ENCODE results near the gene DTX2. TPM values are rescaled to one million over a fixed set of nuclear protein-coding genes. Genes with fewer than 3 reads are reported as not detected.
"Not testable (repeated sequence)": the region's sequence is repeated elsewhere in the genome, so short reads cannot be mapped to it uniquely, and the experiment has no call there.

The DTX2 gene
- total RNA-seq, 4 donors from 2014 or later, result 18.1 to 35.2 (median 25.3) TPM

DNA sequence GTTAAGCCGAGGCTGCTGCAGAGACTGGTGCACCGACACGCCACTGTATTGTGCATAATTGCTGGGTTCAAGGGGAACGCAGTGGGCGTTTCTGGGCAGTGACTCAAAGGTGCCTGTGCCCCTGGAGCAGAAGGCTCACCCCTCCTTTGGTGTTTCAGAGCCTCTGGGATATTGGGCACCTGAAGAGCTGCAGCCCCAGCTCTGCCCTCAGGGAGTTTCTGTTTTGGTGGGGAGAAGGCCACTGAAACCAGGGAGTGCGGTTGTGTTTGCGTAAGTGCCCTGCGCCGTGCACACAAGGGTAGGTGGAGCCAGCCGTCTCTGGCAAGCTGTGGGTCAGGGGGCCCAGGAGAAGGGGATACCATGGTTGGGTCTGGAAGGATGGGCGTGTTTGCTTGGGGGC, 14.8 kb downstream of the DTX2 start:
- H3K27ac ChIP-seq (replicated peaks in 1 of 4); H3K9me3 ChIP-seq; intact Hi-C loops (cut with DNase I); H3K27me3 ChIP-seq; H3K4me1 ChIP-seq; H3K4me3 ChIP-seq; DNase-seq (ENCODE audit: extremely low spot score): not testable (repeated sequence)
- WGBS, result no CpG with 5 or more reads among the region's 11 CpGs
- peaks cover 0 to 24% (median 10%) of the 10 kb centered on the region in 4 donors for H3K36me3 ChIP-seq

DNA sequence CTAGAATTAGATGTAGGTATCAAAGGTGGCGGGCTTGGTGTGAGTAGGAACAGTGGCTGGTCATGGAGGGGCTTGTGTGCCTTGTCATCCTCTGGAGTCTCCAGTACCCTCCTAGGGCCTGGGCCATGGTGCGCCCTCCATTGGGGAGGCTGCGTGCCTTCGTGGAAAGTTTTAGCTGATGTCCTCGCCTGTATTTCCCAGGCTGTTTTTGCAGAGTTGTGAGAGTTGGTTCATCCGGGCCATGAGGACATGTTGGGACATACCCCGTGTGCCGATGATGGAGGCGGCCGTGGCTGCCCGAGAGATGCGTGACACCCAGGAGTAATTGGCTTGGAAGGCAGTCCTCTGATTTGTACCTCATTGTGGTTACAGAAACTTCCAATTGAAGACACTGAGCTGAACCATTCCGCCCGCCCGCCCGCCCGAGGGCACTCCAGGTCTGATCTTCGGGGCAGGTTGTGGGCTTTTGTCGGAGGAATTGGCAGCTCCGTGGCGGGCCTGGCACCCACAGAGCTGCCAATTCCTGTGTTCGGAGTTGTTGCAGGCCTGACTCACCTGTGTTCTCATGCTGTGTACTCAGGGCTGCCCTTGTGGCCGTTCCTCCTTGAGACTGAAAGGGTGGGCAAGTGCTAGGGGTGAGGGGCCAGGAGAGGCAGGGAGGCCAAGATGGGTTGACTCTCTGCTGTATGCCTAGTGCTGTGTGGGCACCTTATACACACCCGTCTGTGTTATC, 15.4 kb downstream of the DTX2 start:
- DNase-seq (ENCODE audit: extremely low spot score); H3K27me3 ChIP-seq; H3K27ac ChIP-seq (replicated peaks in 1 of 4); H3K4me1 ChIP-seq; intact Hi-C loops (cut with DNase I); H3K9me3 ChIP-seq; H3K4me3 ChIP-seq: not testable (repeated sequence)
- 95% methylated on average over 6 of the region's 24 CpGs for WGBS
- peaks cover 0 to 24% (median 7%) of the 10 kb centered on the region in 4 donors for H3K36me3 ChIP-seq

DNA sequence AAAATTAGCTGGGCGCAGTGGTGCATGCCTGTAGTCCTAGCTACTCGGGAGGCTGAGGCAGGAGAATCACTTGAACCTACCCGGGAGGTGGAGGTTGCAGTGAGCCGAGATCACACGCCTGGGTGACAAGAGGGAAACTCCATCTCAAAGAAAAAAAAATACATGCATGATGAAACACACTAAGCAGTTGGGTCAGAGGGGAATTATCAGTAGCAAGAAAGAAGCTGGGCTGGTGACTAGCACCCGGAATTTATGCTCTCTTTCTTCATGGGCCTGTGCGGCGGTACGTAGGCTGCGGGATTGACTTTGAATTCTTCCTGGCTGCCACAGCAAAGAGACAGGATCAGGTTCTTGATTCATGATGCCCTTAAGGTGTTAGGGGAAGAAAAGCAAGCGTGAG, 18.1 kb downstream of the DTX2 start:
- H3K4me3 ChIP-seq; H3K27ac ChIP-seq (replicated peaks in 1 of 4); H3K9me3 ChIP-seq; H3K27me3 ChIP-seq; DNase-seq (ENCODE audit: extremely low spot score); H3K4me1 ChIP-seq; intact Hi-C loops (cut with DNase I): not testable (repeated sequence)
- 91% methylated on average over 6 of the region's 11 CpGs for WGBS
- H3K36me3 ChIP-seq, result peaks cover 8 to 42% (median 17%) of the 10 kb centered on the region in 4 donors

- 80% methylated on average over 8 of the region's 29 CpGs for WGBS
- H3K36me3 ChIP-seq, result peaks cover 8 to 42% (median 17%) of the 10 kb centered on the region in 4 donors
- H3K9me3 ChIP-seq; intact Hi-C loops (cut with DNase I); H3K27me3 ChIP-seq; H3K4me3 ChIP-seq; H3K4me1 ChIP-seq; H3K27ac ChIP-seq (replicated peaks in 1 of 4); DNase-seq (ENCODE audit: extremely low spot score): not testable (repeated sequence)
Observed at GRCh38 chr7:76480403-76481253, 19.1 kb downstream of the DTX2 start.

DNA sequence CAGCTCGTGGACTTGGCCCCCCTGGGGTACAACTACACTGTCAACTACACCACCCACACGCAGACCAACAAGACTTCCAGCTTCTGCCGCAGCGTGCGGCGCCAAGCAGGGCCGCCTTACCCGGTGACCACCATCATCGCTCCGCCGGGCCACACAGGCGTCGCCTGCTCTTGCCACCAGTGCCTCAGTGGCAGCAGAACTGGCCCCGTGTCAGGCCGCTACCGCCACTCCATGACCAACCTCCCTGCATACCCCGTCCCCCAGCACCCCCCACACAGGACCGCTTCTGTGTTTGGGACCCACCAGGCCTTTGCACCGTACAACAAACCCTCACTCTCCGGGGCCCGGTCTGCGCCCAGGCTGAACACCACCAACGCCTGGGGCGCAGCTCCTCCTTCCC, 21.2 kb downstream of the DTX2 start:
- H3K4me3 ChIP-seq; intact Hi-C loops (cut with DNase I); H3K4me1 ChIP-seq; DNase-seq (ENCODE audit: extremely low spot score); H3K9me3 ChIP-seq; H3K27me3 ChIP-seq; H3K27ac ChIP-seq (replicated peaks in 1 of 4): not testable (repeated sequence)
- H3K36me3 ChIP-seq, result peaks cover 8 to 42% (median 17%) of the 10 kb centered on the region in 4 donors
- 96% methylated on average over 13 of the region's 24 CpGs for WGBS

DNA sequence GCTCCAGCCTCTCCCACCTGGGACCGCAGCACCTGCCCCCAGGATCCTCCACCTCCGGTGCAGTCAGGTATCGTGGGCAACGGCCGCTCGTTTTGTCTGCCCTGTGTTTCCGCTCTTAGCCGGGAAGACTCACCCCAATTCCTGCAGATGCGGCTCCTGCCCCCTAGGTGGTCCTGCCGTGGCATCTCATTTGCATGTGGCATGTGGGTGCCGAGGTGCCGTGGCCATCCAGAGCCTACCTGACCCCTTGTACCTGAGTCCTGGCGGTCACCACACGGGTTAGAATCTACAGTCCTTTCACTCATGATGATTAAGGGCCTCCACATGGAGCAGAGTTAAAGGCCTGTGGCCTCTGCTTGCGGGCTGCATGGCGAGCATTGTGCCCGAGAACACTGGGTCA, 21.6 kb downstream of the DTX2 start:
- H3K9me3 ChIP-seq; H3K4me1 ChIP-seq; H3K4me3 ChIP-seq; H3K27me3 ChIP-seq; H3K27ac ChIP-seq (replicated peaks in 1 of 4); DNase-seq (ENCODE audit: extremely low spot score); intact Hi-C loops (cut with DNase I): not testable (repeated sequence)
- peaks cover 8 to 42% (median 17%) of the 10 kb centered on the region in 4 donors for H3K36me3 ChIP-seq
- WGBS, result 94% methylated on average over 8 of the region's 17 CpGs

- WGBS, result no CpG with 5 or more reads among the region's 12 CpGs
- peaks cover 8 to 39% (median 17%) of the 10 kb centered on the region in 4 donors for H3K36me3 ChIP-seq
- DNase-seq (ENCODE audit: extremely low spot score), result not testable (repeated sequence)
Observed at GRCh38 chr7:76484456-76484855, 22.9 kb downstream of the DTX2 start.

DNA sequence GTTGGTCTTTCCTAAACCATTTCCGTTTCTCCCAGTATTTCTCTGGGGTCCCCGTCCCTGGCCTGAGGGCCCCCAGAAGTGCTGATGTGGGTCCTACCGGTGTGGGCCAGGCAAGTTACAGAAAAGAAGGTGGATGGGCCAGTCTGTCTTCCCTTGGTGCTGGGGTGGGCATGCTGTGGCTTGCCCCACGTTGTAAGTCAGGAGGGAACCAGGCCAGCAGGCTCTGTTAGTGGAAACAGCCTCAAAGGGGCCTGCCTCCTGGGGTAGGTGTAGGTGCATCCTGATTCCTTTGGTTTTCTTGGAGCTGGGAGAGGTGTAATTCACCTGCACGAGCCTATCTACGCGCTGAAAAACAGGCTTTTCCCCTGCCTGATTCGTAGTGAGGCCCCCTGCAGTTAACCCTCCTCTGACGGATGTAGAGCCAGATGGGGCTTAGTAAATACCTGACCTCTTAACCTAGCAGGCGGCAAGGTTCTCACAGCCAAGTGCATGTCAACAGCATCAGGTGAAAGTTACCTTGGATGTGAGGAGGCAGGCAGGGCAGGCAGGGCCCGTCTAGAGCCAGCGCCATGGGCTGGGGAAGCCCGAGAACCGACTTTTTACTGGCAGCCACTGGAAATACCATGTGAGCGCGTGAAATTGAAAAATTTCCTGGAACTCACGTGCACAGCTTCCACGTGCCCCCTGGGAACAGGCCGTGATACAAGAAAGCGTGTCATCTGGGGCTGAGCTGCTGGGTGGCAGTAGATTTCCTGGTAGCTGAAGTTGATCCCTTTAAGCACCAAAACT, 24.5 kb downstream of the DTX2 start:
- DNase-seq (ENCODE audit: extremely low spot score); H3K4me3 ChIP-seq; H3K9me3 ChIP-seq; H3K27ac ChIP-seq (replicated peaks in 1 of 4); intact Hi-C loops (cut with DNase I); H3K4me1 ChIP-seq; H3K27me3 ChIP-seq: not testable (repeated sequence)
- WGBS, result no CpG with 5 or more reads among the region's 20 CpGs
- H3K36me3 ChIP-seq, result peaks cover 8 to 28% (median 12%) of the 10 kb centered on the region in 4 donors

More at GRCh38 chr7:76484456-76484855, 22.9 kb downstream of the DTX2 start:
- H3K27me3 ChIP-seq; H3K4me1 ChIP-seq; H3K9me3 ChIP-seq; H3K4me3 ChIP-seq; H3K27ac ChIP-seq (replicated peaks in 1 of 4); intact Hi-C loops (cut with DNase I): not testable (repeated sequence)

DNA sequence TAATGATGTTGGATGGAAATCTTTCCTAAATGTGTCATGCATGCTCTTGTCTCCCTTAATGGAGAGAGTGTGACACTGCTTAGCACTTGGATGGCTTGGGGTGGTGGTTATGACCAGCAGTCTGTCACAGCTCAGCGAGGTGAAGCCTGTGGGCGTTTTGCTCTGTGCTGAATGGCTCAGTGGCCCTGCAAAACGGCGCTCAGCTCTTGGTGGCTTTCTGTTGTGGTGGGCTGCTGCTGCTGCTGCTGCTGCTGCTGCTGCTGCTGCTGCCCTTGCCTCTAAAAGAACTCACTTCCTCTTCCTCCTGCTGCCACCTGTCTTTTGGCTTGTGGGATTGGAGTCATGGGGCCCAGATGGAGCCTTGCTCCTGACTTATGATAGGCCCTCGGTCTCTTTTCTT, 25.1 kb downstream of the DTX2 start:
- no CpG with 5 or more reads among the region's 5 CpGs for WGBS

GRCh38 chr7:76487969-76488368, 26.5 kb downstream of the DTX2 start:
- intact Hi-C loops (cut with DNase I); H3K4me3 ChIP-seq; H3K4me1 ChIP-seq; H3K9me3 ChIP-seq; DNase-seq (ENCODE audit: extremely low spot score); H3K27ac ChIP-seq (replicated peaks in 1 of 4); H3K27me3 ChIP-seq: not testable (repeated sequence)
- WGBS, result no CpG with 5 or more reads among the region's 13 CpGs
- peaks cover 3 to 15% (median 5%) of the 10 kb centered on the region in 4 donors for H3K36me3 ChIP-seq

More for the DNA sequence above, 25.1 kb downstream of the DTX2 start:
- H3K27ac ChIP-seq (replicated peaks in 1 of 4); intact Hi-C loops (cut with DNase I); H3K9me3 ChIP-seq; DNase-seq (ENCODE audit: extremely low spot score); H3K4me1 ChIP-seq; H3K4me3 ChIP-seq; H3K27me3 ChIP-seq: not testable (repeated sequence)
- H3K36me3 ChIP-seq, result peaks cover 8 to 22% (median 12%) of the 10 kb centered on the region in 4 donors

DNA sequence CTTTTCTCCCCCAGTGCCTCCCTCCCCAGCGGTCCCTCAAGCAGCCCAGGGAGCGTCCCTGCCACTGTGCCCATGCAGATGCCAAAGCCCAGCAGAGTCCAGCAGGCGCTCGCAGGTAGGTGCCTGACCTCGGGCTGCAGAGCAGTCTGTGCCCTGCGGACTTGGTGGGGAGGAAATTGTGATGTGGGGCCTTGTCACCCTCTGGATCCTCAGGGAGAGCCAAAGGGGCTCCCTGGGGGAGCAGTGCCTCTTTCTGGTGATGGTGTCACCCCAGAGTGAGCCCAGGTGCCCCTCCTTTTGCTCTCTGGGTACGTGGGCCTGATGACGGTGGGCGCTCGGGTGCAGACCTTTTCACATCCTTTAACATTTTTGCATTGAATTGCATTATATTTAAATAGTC, 30.6 kb downstream of the DTX2 start:
- H3K4me3 ChIP-seq; H3K4me1 ChIP-seq; intact Hi-C loops (cut with DNase I); DNase-seq (ENCODE audit: extremely low spot score); H3K27me3 ChIP-seq; H3K27ac ChIP-seq (replicated peaks in 1 of 4); H3K9me3 ChIP-seq: not testable (repeated sequence)
- peaks cover 0 to 15% (median 0%) of the 10 kb centered on the region in 4 donors for H3K36me3 ChIP-seq
- WGBS, result no CpG with 5 or more reads among the region's 10 CpGs

GRCh38 chr7:76495717-76496116, 34.2 kb downstream of the DTX2 start:
- H3K9me3 ChIP-seq; H3K27me3 ChIP-seq; DNase-seq (ENCODE audit: extremely low spot score); H3K4me1 ChIP-seq; H3K4me3 ChIP-seq; H3K27ac ChIP-seq (replicated peaks in 1 of 4); intact Hi-C loops (cut with DNase I): not testable (repeated sequence)
- WGBS, result no CpG with 5 or more reads among the region's 16 CpGs
- peaks cover 0 to 25% (median 1%) of the 10 kb centered on the region in 4 donors for H3K36me3 ChIP-seq

All from esophagus muscularis mucosa (tissue), 4 donors.